A549 (cell line): ENCODE measurements around the gene TSPAN5. TPM values are rescaled to one million over a fixed set of nuclear protein-coding genes. Genes with fewer than 3 reads are reported as not detected.

Experiments used
- ATAC-seq, 2 experiments: fragments of 200-7000 bp in 1 of 2; fragments of >200 bp in 1 of 2; cut with Nextera tagmentation in 1 of 2; cut with Tn5 transposase in 1 of 2; 3 replicates each; pipeline versions ENCODE4 v1.8.0 to v1.9.1; 2018 to 2020; ENCODE audit warnings: mild to moderate bottlenecking in 1 of 2, moderate library complexity in 1 of 2
- CTCF ChIA-PET: fragments of 300-600 bp; sonication (Branson Sonifier 250); formaldehyde crosslinking; extraction: SDS; loops from one replicate; lab custom pipeline; 2021; ENCODE audit warnings: antibody characterized with exemption, inconsistent platforms; lab: Yijun Ruan, JAX
- POLR2A ChIA-PET: fragments of 350-600 bp; formaldehyde crosslinking; extraction: SDS; loops from one replicate; lab custom pipeline; 2021; ENCODE audit warnings: antibody characterized with exemption, inconsistent platforms; lab: Yijun Ruan, JAX
- DNase-seq, 2 experiments: peaks; one replicate each; pipeline versions ENCODE4 v3.0.0 to v3.0.0-alpha.2; 2011 to 2016; ENCODE audit warnings: low read depth in 1 of 2, low spot score in 1 of 2
- FAIRE-seq: peaks from 2 replicates; lab custom pipeline; 2011; peaks lifted over from hg19 to GRCh38; lab: Jason Lieb, UNC
- H3K27ac ChIP-seq, 2 experiments: fragments of >200 bp; sonication (Bioruptor Twin); formaldehyde crosslinking; 3 replicates each; pipeline ENCODE4 v1.5.1; 2016 to 2017
- H3K4me1 ChIP-seq: fragments of >200 bp; sonication (Bioruptor Twin); formaldehyde crosslinking; 3 replicates; pipeline ENCODE4 v1.6.1; 2016
- H3K4me2 ChIP-seq: fragments of >200 bp; sonication (Bioruptor Twin); formaldehyde crosslinking; 3 replicates; pipeline ENCODE4 v1.6.1; 2016
- H3K4me3 ChIP-seq: fragments of >200 bp; sonication (Bioruptor Twin); formaldehyde crosslinking; 3 replicates; pipeline ENCODE4 v1.5.1; 2016
- H3K9me3 ChIP-seq: fragments of >200 bp; sonication (Bioruptor Twin); formaldehyde crosslinking; 3 replicates; pipeline ENCODE4 v1.6.1; 2016
- CBX8 ChIP-seq: fragments of 200-600 bp; sonication (generic); IDR thresholded peaks from 2 replicates; pipeline ENCODE4 v1.6.1; 2016
- CEBPB ChIP-seq, 2 experiments: fragments of >200 bp in 1 of 2; sonication (Bioruptor Twin) in 1 of 2; formaldehyde crosslinking in 1 of 2; IDR thresholded peaks; 2 replicates each; pipeline ENCODE4 v1.6.1; 2012 to 2016
- CHD2 ChIP-seq: fragments of 150-350 bp; IDR thresholded peaks from 2 replicates; pipeline ENCODE4 v1.6.1; 2014; ENCODE audit warnings: low read length; ENCODE audit not compliant: partially characterized antibody
- EHMT2 ChIP-seq: fragments of 200-600 bp; sonication (generic); IDR thresholded peaks from 2 replicates; pipeline ENCODE4 v1.6.1; 2016; ENCODE audit warnings: antibody characterized with exemption, low read depth, mild to moderate bottlenecking, moderate library complexity
- ESRRA ChIP-seq: fragments of 150-350 bp; IDR thresholded peaks from 2 replicates; pipeline ENCODE4 v1.6.1; 2014; ENCODE audit warnings: mild to moderate bottlenecking, low read length, borderline replicate concordance
- FOSB ChIP-seq: fragments of 250-450 bp; sonication (Bioruptor Pico); IDR thresholded peaks from 2 replicates; pipeline ENCODE4 v1.5.0; 2020; ENCODE audit warnings: mild to moderate bottlenecking, moderate library complexity
- FOSL2 ChIP-seq, 2 experiments: fragments of 450-650 bp in 1 of 2; fragments of >200 bp in 1 of 2; sonication (Bioruptor Twin) in 1 of 2; formaldehyde crosslinking; IDR thresholded peaks; 2 replicates each; pipeline versions ENCODE4 v1.5.0 to v1.6.1; 2016 to 2020; ENCODE audit warnings: mild to moderate bottlenecking in 1 of 2, moderate library complexity in 1 of 2
- HEYL ChIP-seq: fragments of 250-450 bp; sonication (Bioruptor Pico); IDR thresholded peaks from 2 replicates; pipeline ENCODE4 v1.8.0; 2021; ENCODE audit warnings: mild to moderate bottlenecking, moderate library complexity
- HMGXB4 ChIP-seq: fragments of 250-450 bp; sonication (Bioruptor Pico); IDR thresholded peaks from 2 replicates; pipeline ENCODE4 v1.5.0; 2021; ENCODE audit warnings: mild to moderate bottlenecking, moderate library complexity, borderline replicate concordance
- HOXB13 ChIP-seq: fragments of 250-450 bp; sonication (Bioruptor Pico); IDR thresholded peaks from 2 replicates; pipeline ENCODE4 v1.5.0; 2020; ENCODE audit warnings: low read depth, mild to moderate bottlenecking, moderate library complexity
- JUNB ChIP-seq: fragments of >200 bp; sonication (Bioruptor Twin); formaldehyde crosslinking; IDR thresholded peaks from 2 replicates; pipeline ENCODE4 v1.6.1; 2016
- MAZ ChIP-seq: fragments of 150-350 bp; IDR thresholded peaks from 2 replicates; pipeline ENCODE4 v1.6.1; 2014; ENCODE audit warnings: antibody characterized with exemption, low read depth, low read length, borderline replicate concordance
- RAD21 ChIP-seq, 2 experiments: fragments of >200 bp in 1 of 2; sonication (Bioruptor Twin) in 1 of 2; formaldehyde crosslinking in 1 of 2; IDR thresholded peaks in 1 of 2; conservative IDR thresholded peaks in 1 of 2; 2 replicates in 1 of 2; 3 replicates in 1 of 2; pipeline ENCODE4 v1.6.1; 2012 to 2018; ENCODE audit warnings: inconsistent platforms in 1 of 2
- RARB ChIP-seq: fragments of 250-450 bp; sonication (Bioruptor Pico); IDR thresholded peaks from 2 replicates; pipeline ENCODE4 v1.8.0; 2021; ENCODE audit warnings: mild to moderate bottlenecking, moderate library complexity
- SREBF2 ChIP-seq: fragments of 450-650 bp; IDR thresholded peaks from 2 replicates; pipeline ENCODE4 v1.6.1; 2014; ENCODE audit warnings: mild to moderate bottlenecking, moderate library complexity
- ZSCAN20 ChIP-seq: fragments of 250-450 bp; sonication (Bioruptor Pico); IDR thresholded peaks from 2 replicates; pipeline ENCODE4 v1.8.0; 2022; ENCODE audit warnings: mild to moderate bottlenecking, moderate library complexity
- WGBS: methylation state at CpG from one replicate; pipeline ENCODE4 v1.1.6; 2017; ENCODE audit errors: missing lambda C conversion rate; 5-methylcytosine and 5-hydroxymethylcytosine counted together
- polyA plus RNA-seq, 4 experiments: library from polyadenylated mRNA; depleted of rRNA in 3 of 4; stranded (reverse); fragments of >200 nt; fragmentation: RNase III in 1 of 4; extraction: RNeasy Plus Mini Kit Qiagen cat#74134 plus additional on column Dnase treatment in 1 of 4; gene quantifications; 2 replicates in 3 of 4; 3 replicates in 1 of 4; pipeline ENCODE4 v1.2.3, GENCODE V29; 2011 to 2017
- TF ChIP-seq, protein P1 (sequence below): fragments of >200 bp; sonication (Bioruptor Twin); formaldehyde crosslinking; IDR thresholded peaks from 3 replicates; pipeline ENCODE4 v1.6.1; 2016
- TF ChIP-seq, protein P2 (sequence below): fragments of 150-350 bp; IDR thresholded peaks from 2 replicates; pipeline ENCODE4 v1.6.1; 2014; ENCODE audit warnings: low read depth, mild to moderate bottlenecking, low read length
- TF ChIP-seq, protein P3 (sequence below): IDR thresholded peaks from 2 replicates; pipeline ENCODE4 v1.6.1; 2012; ENCODE audit warnings: low read depth, borderline replicate concordance
- TF ChIP-seq, protein P4 (sequence below): fragments of 250-450 bp; sonication (Bioruptor Pico); IDR thresholded peaks from 2 replicates; pipeline ENCODE4 v1.5.0; 2020; ENCODE audit warnings: low read depth, mild to moderate bottlenecking, moderate library complexity

Gene TSPAN5
- polyA plus RNA-seq, 2 of the 4 experiments (the other 2 are of a cell fraction): 9.5 to 12.4 TPM

DNA sequence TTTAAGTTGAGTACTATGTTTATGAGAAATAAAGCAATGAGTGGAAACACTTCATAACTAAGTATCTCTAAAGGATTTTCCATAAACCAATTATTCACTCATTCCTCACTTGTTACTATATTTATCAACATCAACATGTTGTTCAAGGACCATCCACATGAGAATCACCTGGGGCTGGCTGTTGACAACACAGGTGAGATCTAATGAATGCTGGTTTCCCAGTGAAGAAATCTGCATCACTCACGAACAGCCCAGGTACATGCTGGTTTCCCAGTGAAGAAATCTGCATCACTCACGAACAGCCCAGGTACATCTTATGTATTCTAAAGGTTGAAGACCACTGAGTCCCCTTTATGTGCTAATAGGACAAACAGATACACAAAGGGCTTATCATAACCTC lies 32.5 kb downstream of the TSPAN5 start (continued):
- TF ChIP-seq HMGXB4 (CRISPR knock-in tag): no peak

- Histone ChIP-seq H3K27ac (peak overlapping the region in 1 of 2 experiments; percentile 43; a peak in 2 of 6 replicates), H3K4me2 (peak overlapping the region; percentile 42; the same call in 2 of the 3 replicates), H3K9me3 (no peaks in the 10 kb centered on the region), H3K4me3 (no peak overlapping the region), H3K4me1 (peaks cover 46% of the 10 kb centered on the region)
- FAIRE-seq (no peak), ATAC-seq (no peak), DNase-seq (no peak)
- 70% methylated on average over 4 of the region's 4 CpGs for WGBS
- ChIA-PET POLR2A (no interaction called here), CTCF (no interaction called here)
- TF ChIP-seq CBX8 (no peak), ZSCAN20 (no peak), CEBPB (IDR thresholded peaks at IDR 0.05) (no peak), HOXB13 (CRISPR knock-in tag) (no peak), SREBF2 (no peak), RAD21 (conservative IDR thresholded peaks at IDR 0.05 in 1 of 2, IDR thresholded peaks at IDR 0.05 in 1 of 2) (no peak), HEYL (no peak), RARB (CRISPR knock-in tag) (no peak), CHD2 (no peak), MAZ (no peak), HMGXB4 (CRISPR knock-in tag) (no peak), FOSL2 (IDR thresholded peaks at IDR 0.05) (no peak), FOSL2 (CRISPR knock-in tag; IDR thresholded peaks at IDR 0.05) (no peak), EHMT2 (no peak), ESRRA (no peak), FOSB (CRISPR knock-in tag) (no peak), JUNB (no peak)
- TF ChIP-seq, protein P1, sequence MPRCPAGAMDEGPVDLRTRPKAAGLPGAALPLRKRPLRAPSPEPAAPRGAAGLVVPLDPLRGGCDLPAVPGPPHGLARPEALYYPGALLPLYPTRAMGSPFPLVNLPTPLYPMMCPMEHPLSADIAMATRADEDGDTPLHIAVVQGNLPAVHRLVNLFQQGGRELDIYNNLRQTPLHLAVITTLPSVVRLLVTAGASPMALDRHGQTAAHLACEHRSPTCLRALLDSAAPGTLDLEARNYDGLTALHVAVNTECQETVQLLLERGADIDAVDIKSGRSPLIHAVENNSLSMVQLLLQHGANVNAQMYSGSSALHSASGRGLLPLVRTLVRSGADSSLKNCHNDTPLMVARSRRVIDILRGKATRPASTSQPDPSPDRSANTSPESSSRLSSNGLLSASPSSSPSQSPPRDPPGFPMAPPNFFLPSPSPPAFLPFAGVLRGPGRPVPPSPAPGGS: no peak
- TF ChIP-seq, protein P2, sequence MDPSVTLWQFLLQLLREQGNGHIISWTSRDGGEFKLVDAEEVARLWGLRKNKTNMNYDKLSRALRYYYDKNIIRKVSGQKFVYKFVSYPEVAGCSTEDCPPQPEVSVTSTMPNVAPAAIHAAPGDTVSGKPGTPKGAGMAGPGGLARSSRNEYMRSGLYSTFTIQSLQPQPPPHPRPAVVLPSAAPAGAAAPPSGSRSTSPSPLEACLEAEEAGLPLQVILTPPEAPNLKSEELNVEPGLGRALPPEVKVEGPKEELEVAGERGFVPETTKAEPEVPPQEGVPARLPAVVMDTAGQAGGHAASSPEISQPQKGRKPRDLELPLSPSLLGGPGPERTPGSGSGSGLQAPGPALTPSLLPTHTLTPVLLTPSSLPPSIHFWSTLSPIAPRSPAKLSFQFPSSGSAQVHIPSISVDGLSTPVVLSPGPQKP: no peak
- TF ChIP-seq, protein P3, sequence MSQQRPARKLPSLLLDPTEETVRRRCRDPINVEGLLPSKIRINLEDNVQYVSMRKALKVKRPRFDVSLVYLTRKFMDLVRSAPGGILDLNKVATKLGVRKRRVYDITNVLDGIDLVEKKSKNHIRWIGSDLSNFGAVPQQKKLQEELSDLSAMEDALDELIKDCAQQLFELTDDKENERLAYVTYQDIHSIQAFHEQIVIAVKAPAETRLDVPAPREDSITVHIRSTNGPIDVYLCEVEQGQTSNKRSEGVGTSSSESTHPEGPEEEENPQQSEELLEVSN: no peak
- TF ChIP-seq, protein P4, sequence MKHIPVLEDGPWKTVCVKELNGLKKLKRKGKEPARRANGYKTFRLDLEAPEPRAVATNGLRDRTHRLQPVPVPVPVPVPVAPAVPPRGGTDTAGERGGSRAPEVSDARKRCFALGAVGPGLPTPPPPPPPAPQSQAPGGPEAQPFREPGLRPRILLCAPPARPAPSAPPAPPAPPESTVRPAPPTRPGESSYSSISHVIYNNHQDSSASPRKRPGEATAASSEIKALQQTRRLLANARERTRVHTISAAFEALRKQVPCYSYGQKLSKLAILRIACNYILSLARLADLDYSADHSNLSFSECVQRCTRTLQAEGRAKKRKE (CRISPR knock-in tag): no peak
Measured at GRCh38 chr4:98625399-98625798, 33.0 kb downstream of the TSPAN5 start.
